M059J (cell line): ENCODE results near the gene CACNA1C. TPM values are rescaled to one million over a fixed set of nuclear protein-coding genes. Genes with fewer than 3 reads are reported as not detected.

ENCODE experiments used
- DNase-seq: peaks from one replicate; pipeline ENCODE4 v3.0.0-alpha.2; 2012; ENCODE audit warnings: low read depth
- total RNA-seq: library from RNA; depleted of rRNA; stranded (reverse); fragments of >200 nt; shearing (Covaris generic); gene quantifications from 2 replicates; pipeline ENCODE4 v1.2.3, GENCODE V29; 2014

CACNA1C gene
- total RNA-seq, 1 experiment from 2014 or later, result 3.6 TPM

GRCh38 chr12:2318286-2318685 is 265.5 kb downstream of the CACNA1C start:
- no peak for DNase-seq

- no peak for DNase-seq
These were observed 266.3 kb downstream of the CACNA1C start for GRCh38 chr12:2319136-2319535.

GRCh38 chr12:2319737-2320506 is 267.1 kb downstream of the CACNA1C start:
- DNase-seq, result peak; percentile 43

DNA sequence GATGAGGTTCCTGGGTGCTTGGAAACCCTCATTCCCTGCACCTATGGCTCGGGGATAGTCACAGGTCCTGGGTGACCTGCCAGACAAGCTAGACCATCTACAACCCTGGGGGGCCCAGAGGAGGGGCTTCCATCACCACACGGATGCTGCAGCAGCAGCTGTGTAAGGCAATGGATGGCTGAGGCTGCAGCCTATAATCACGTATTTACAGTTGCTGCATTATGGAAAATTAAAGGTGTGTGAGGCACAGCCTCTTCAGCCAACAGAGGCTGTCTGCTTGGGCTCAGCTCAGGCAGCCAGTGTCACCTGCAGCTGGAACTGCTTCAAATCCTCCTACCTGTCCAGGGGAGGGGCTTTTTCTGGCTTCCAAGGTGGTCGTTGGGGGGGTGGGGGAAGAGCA is 268.1 kb downstream of the CACNA1C start:
- DNase-seq, result no peak

GRCh38 chr12:2322554-2323120 is 269.9 kb downstream of the CACNA1C start:
- no peak for DNase-seq

GRCh38 chr12:2323532-2324255 is 270.9 kb downstream of the CACNA1C start:
- no peak for DNase-seq

DNA sequence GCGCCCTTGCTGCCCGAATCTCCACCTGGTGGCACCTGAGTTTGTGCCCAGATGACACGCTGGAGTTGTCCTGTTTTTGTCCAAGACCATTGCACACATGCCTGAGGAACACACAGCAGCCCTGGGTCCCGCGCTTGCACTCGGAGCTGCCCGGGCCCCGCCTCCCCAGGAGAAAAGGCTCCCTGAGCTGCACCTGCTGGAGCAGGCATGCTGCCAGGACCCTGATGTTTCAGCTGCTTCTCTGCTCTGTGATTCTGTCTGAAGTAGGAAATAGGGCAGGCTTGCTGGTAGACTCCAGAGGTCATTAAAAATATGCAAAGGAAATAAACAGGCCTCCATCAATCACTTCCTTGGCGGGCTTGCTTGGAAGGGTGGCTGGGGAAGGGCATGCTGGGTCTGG is 271.6 kb downstream of the CACNA1C start:
- no peak for DNase-seq

GRCh38 chr12:2325519-2325918 is 272.7 kb downstream of the CACNA1C start:
- no peak for DNase-seq

GRCh38 chr12:2326470-2326869 is 273.7 kb downstream of the CACNA1C start:
- DNase-seq, result no peak

DNA sequence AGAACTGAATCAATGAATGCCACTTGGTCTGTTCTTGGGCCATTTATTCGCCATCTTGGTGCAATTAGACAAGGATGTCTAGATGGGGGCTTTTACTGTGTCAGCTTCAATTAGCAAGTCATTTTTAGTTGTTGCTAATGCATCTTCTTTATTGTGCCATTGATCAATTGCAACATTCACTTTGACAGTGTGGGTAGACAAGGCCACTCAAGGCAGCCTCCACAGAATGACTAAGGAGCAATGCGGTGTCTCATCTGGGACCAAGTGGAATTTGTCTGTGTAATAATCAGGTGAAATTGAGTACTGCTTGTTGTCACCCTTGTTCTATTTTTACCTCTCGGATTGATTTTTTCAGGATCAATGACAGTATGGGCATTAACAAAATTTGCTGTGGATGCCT is 275.9 kb downstream of the CACNA1C start:
- DNase-seq, result no peak

DNA sequence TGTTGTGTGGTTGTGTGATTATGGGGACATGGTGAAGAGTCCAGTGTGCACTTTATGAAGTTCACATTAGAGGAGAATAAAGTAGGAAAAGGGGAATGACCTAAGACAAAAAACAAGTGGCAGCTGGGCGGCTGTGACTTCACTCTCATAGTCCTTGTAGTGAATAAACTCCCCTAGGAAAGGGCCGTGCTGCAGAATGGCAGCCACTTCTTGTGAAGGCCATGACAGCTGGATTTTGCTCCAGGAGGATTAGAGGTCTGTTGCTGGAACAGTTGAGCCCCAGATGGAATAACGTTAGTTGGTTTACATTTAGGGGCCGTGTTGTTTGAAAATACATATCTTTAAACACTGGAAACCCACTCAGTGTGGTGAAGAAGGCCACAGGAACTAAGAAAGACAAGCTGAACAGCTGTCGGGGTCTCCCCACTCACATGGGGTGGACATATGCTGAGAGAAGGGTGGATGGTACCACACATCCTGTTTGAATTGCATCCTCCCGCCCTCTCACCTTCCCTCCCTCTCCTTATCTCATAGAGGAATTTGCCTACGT is 276.9 kb downstream of the CACNA1C start:
- no peak for DNase-seq

- no peak for DNase-seq
These were observed 279.4 kb downstream of the CACNA1C start for GRCh38 chr12:2332236-2332635.

DNA sequence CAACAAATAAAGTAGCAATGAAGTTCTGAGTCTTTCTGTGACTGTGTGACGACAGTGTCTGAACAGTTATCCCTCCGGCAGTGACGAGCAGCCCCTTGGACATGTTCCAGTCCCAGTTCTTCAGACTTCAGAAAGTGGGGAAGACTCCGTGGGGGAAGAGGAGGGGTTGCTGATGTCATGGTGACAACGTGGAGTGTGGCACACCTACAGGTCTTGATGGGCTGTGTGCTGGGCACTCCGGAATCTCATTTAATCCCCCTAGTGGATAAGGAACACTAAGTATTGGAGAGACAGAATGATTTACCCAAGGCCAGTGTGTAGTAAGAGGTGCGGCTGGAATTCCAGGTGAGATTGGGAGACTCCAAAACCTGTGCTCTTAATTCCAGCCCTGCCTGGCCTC is 280.2 kb downstream of the CACNA1C start:
- no peak for DNase-seq

DNA sequence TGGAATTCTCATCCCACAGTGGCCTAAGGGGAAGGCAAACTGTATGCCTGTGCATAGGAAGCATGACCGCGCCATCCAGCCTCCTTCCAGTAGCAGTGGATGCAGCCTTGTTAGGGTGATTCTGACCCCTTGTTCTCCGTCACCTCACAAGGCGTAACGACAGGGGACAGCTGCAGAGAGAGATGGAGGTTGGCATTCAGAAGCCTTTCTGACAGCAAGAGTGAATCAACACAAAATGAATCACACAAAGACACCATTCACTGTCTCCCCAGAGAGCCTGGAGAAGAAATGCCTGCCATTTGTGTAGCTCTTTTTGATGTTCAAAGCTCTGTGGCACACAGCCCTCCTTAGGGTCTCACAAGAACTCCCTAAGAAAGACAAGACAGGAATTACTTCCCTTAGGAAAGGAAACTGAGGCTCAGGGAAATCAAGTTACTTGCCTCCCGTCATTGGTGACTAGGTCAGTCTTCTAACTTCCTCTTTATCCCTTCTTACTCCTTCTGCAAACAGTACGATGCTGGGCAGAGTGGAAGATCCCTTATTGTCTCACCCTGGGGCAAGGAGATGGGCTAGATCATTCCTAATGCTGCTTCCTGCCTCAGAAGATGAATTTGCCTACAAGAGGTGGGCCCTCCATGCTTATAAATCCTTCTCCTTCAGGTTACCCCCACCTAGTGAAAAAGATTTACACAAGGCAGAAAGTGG is 280.9 kb downstream of the CACNA1C start:
- no peak for DNase-seq

DNA sequence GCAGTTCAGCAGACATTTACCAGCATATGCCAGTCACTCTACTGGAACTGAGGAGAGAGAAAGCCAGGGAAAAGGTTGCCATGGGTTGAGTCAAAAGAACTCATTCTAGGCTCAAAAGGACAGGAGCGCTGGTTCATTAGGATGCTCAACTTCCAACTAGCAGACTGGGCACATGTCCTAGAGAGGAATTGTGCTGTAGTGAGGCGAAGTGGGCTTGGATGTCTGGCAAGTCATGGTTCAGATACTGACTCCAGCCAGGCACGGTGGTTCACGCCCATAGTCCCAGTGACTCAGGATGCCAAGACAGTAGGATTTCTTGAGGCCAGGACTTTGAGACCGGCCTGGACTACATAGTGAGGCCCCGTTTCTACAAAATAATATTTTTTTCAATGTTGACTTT is 281.5 kb downstream of the CACNA1C start:
- DNase-seq, result peak; percentile 22

DNA sequence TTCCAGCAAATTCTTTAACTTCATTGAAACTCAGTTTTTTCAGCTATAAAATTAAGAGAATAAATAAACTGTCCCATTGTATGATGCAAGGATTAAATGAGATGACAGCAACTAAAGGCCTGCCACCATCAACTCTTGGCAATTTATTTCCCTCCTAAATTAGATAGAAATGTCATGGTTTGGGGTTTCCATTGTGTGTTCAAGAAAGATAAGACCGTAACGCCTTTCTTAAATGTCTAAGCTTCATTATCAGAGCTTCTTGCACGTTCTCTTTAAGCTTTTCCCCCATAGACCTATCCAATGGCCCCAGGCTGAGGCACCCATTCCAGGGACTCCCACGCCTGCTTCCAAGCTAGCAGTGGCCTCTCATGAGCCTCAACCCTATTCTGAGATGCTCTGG is 281.9 kb downstream of the CACNA1C start:
- no peak for DNase-seq

DNA sequence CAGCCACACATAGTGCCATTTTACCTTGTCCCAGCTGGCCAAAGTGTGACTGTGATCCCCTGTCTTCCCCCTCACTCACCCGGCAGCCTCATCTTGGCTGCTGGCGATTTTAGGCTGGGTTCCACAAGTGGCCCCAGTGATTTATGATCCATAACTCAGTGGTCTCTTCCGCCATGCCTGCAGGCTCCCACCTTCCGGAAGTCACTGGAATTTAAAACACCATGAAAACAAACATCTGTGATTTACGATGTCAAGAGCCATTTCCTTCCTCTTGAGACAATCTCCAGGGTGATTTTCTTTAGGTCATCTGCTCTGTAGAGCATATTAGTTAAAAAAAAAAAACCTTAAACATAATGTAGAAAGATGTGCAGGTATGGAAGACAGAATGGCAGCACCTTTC is 282.3 kb downstream of the CACNA1C start:
- DNase-seq, result peak; percentile 76

DNA sequence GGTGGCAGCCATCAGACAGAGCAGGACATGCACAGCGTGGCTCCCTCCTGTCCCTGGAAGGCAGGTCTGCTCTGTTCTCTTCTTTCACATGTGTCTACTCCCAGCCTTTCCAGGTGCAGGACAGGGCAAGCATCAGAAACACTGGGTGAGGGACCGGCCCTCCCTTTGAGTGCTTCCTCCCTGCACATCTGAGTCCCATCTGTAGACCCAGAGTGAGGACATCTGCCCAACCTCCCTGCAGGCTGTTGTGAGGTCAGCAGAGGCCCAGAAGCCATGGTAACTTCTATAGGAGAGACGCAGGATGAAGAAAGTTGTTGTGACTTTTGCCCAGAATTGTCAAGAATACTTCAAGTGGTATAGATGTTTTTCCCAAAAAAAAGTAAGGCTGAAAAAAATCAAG is 282.7 kb downstream of the CACNA1C start:
- no peak for DNase-seq

GRCh38 chr12:2335916-2336315 is 283.1 kb downstream of the CACNA1C start:
- DNase-seq, result no peak

GRCh38 chr12:2336409-2336829 is 283.6 kb downstream of the CACNA1C start:
- DNase-seq, result peak; percentile 97

DNA sequence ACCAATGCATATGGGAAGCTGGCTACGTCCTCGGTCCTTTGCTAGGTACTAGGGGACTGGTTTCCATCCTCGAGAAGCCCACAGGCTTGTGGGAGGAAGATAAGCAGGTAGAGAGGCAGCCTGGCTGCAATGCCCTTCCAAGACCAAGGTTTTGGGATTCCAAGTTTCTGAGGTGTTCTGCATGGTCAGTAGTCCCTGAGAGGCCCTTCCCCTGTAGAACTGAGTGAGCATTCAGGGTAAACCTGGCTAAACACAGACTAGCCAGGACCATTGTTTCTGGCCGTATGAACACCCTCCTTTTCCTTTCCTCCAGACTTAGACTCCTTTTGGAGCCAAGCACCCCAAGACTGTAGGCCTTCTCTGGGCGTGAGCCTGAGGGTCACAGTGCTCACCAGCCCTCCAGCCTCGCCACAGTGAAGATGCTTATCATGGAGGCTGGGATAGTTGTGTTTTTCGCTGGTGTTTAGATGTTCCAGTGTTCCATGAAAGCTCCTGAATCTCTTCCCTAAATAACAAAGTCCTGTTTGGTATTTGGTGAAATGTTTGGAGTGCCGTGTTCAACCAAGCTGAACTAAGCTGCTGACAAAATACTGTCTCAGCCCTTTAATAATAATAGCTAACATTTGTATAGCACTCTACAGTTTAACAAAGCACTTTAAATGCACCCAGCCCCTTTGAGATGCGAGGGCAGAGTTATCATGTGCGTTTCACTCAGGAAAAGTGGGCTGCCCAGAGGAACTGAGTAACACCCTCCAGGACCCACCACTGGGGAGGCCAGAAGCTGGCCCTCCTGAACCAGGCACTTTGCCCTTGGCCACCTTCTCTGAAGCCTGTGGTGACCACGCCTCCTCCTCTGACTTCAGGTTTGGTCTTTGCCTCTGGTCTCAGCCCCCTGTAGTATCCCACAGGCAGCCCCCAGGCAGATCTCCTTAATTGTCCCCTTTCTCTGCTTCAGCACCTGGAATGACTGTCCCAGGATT is 284.5 kb downstream of the CACNA1C start:
- peak; percentile 55 for DNase-seq
